Esophagus muscularis mucosa (tissue), 4 donors: ENCODE data around the gene CD79B. TPM values are rescaled to one million over a fixed set of nuclear protein-coding genes. Genes with fewer than 3 reads are reported as not detected.

Source experiments
- DNase-seq: peaks from one replicate; pipeline ENCODE4 v3.0.0-alpha.2; 2017; ENCODE audit errors: extremely low spot score
- H3K27ac ChIP-seq, 4 donors: fragments of 200-600 bp; sonication (generic); replicated peaks in 1 of 4; 1 replicate in 3 of 4; 2 replicates in 1 of 4; pipeline ENCODE4 v1.5.1; 2016 to 2019; ENCODE audit warnings: mild to moderate bottlenecking in 1 of 4
- H3K27me3 ChIP-seq, 4 donors: fragments of 200-600 bp; sonication (generic); one replicate each; pipeline versions ENCODE4 v1.5.1 to v1.6.0; 2016 to 2019
- H3K36me3 ChIP-seq, 4 donors: fragments of 200-600 bp; sonication (generic); one replicate each; pipeline ENCODE4 v1.5.1; 2016 to 2019
- H3K4me1 ChIP-seq, 4 donors: fragments of 200-600 bp; sonication (generic); one replicate each; pipeline ENCODE4 v1.5.1; 2016 to 2019
- H3K4me3 ChIP-seq, 4 donors: fragments of 200-600 bp; sonication (generic); 1 replicate in 2 of 4; 2 replicates in 2 of 4; pipeline ENCODE4 v1.5.1; 2016 to 2019; ENCODE audit warnings: mild to moderate bottlenecking in 4 of 4, moderate library complexity in 1 of 4
- H3K9me3 ChIP-seq, 4 donors: fragments of 200-600 bp; sonication (generic); 1 replicate in 3 of 4; 2 replicates in 1 of 4; pipeline ENCODE4 v1.5.1; 2016 to 2019
- CTCF ChIP-seq, 3 experiments: fragments of 200-600 bp in 2 of 3; fragments of 450-650 bp in 1 of 3; sonication (generic) in 2 of 3; IDR thresholded peaks; one replicate each; pipeline ENCODE4 v1.5.1; 2017 to 2019; ENCODE audit warnings: antibody characterized with exemption in 3 of 3, mild to moderate bottlenecking in 2 of 3, moderate library complexity in 1 of 3
- EP300 ChIP-seq: sonication (generic); formaldehyde crosslinking; IDR thresholded peaks from one replicate; pipeline ENCODE4 v1.6.1; 2017; ENCODE audit warnings: antibody characterized with exemption
- POLR2A ChIP-seq: fragments of 450-650 bp; IDR thresholded peaks from one replicate; pipeline ENCODE4 v1.6.1; 2017; ENCODE audit warnings: antibody characterized with exemption, moderate library complexity, mild to moderate bottlenecking, low read depth
- POLR2AphosphoS5 ChIP-seq, 2 donors: sonication (generic); formaldehyde crosslinking; IDR thresholded peaks; one replicate each; pipeline ENCODE4 v1.6.1; 2017; ENCODE audit warnings: antibody characterized with exemption in 2 of 2
- WGBS: methylation state at CpG from one replicate; pipeline ENCODE4 v1.1.5; 2018; 5-methylcytosine and 5-hydroxymethylcytosine counted together
- intact Hi-C: fragments of 100-400 bp; cut with DNase I; formaldehyde crosslinking; loops from one replicate; pipeline ENCODE4 v1.15.1; 2023
- total RNA-seq, 4 donors: library from RNA; depleted of rRNA; stranded (reverse); fragments of >200 nt; gene quantifications; one replicate each; pipeline versions ENCODE4 v1.1.0 to v1.2.1, GENCODE V29; 2016

CD79B gene
- total RNA-seq, 4 donors from 2014 or later = 2.1 to 6.1 (median 5.8) TPM

- 79% methylated on average over 10 of the region's 10 CpGs for WGBS
- Histone ChIP-seq H3K4me1 (peaks cover 0 to 4% (median 0%) of the 10 kb centered on the region in 4 donors), H3K27me3 (peaks cover 0 to 18% (median 0%) of the 10 kb centered on the region in 4 donors), H3K36me3 (no peaks in the 10 kb centered on the region), H3K27ac (no peak overlapping the region), H3K9me3 (no peaks in the 10 kb centered on the region), H3K4me3 (no peak overlapping the region)
- TF ChIP-seq POLR2A = no peak
- TF ChIP-seq POLR2AphosphoS5 (IDR thresholded peaks at IDR 0.05) = no peak
- no peak for TF ChIP-seq CTCF (IDR thresholded peaks at IDR 0.05)
- no peak for TF ChIP-seq EP300
- no peak for DNase-seq
- intact Hi-C loops = no loop called here
Measured at GRCh38 chr17:63974594-63975192, 42.6 kb upstream of the CD79B start.

- Histone ChIP-seq H3K36me3 (no peaks in the 10 kb centered on the region), H3K9me3 (no peaks in the 10 kb centered on the region), H3K4me1 (peaks cover 0 to 4% (median 0%) of the 10 kb centered on the region in 4 donors), H3K4me3 (no peak overlapping the region), H3K27ac (no peak overlapping the region), H3K27me3 (peaks cover 0 to 18% (median 0%) of the 10 kb centered on the region in 4 donors)
- intact Hi-C loops = no loop called here
- WGBS = 77% methylated on average over 9 of the region's 12 CpGs
- DNase-seq = no peak
- TF ChIP-seq POLR2A = no peak
- TF ChIP-seq CTCF (IDR thresholded peaks at IDR 0.05) = no peak
- TF ChIP-seq EP300 = no peak
- TF ChIP-seq POLR2AphosphoS5 (IDR thresholded peaks at IDR 0.05) = no peak
Measured at GRCh38 chr17:63973930-63974593, 41.9 kb upstream of the CD79B start.

- H3K27ac ChIP-seq = no peak overlapping the region
- intact Hi-C loops = no loop called here
- peaks cover 0 to 4% (median 0%) of the 10 kb centered on the region in 4 donors for H3K4me1 ChIP-seq
- WGBS = 96% methylated on average over 6 of the region's 6 CpGs
- DNase-seq = no peak
- peaks cover 0 to 18% (median 0%) of the 10 kb centered on the region in 4 donors for H3K27me3 ChIP-seq
- no peaks in the 10 kb centered on the region for H3K36me3 ChIP-seq
- H3K4me3 ChIP-seq = no peak overlapping the region
- no peaks in the 10 kb centered on the region for H3K9me3 ChIP-seq
- TF ChIP-seq POLR2AphosphoS5 (IDR thresholded peaks at IDR 0.05) (no peak), POLR2A (no peak), EP300 (no peak), CTCF (IDR thresholded peaks at IDR 0.05) (no peak)
Measured at GRCh38 chr17:63973247-63973646, 41.1 kb upstream of the CD79B start.

GRCh38 chr17:63972796-63973195 lies 40.7 kb upstream of the CD79B start, which contains the start of gene SCN4A:
TSS of gene SCN4A (minus strand) at chr17:63972918. CDS start at chr17:63972841, 77 bp downstream.
- H3K9me3 ChIP-seq = no peaks in the 10 kb centered on the region
- no peak for DNase-seq

More at GRCh38 chr17:63972796-63973195, 40.7 kb upstream of the CD79B start, which contains the start of gene SCN4A:
- TF ChIP-seq EP300 = no peak
- TF ChIP-seq POLR2A = no peak
- TF ChIP-seq POLR2AphosphoS5 (IDR thresholded peaks at IDR 0.05) = no peak
- TF ChIP-seq CTCF (IDR thresholded peaks at IDR 0.05) = no peak
- H3K36me3 ChIP-seq = no peaks in the 10 kb centered on the region
- intact Hi-C loops = no loop called here
- H3K4me1 ChIP-seq = peaks cover 0 to 4% (median 0%) of the 10 kb centered on the region in 4 donors
- H3K27ac ChIP-seq = no peak within 1 kb of the TSS
- no peak within 1 kb of the TSS for H3K4me3 ChIP-seq
- peaks cover 0 to 18% (median 0%) of the 10 kb centered on the region in 4 donors for H3K27me3 ChIP-seq
- 100% methylated on average over 1 of the region's 14 CpGs for WGBS
